Natural killer cell (primary cell): ENCODE data around the gene EFHD1. TPM values are rescaled to one million over a fixed set of nuclear protein-coding genes. Genes with fewer than 3 reads are reported as not detected.

ENCODE experiments used
- ATAC-seq, 3 donors: fragments of 150-1000 bp in 2 of 3; fragments of 200-7000 bp in 1 of 3; cut with Tn5 transposase; 1 replicate in 1 of 3; 2 replicates in 2 of 3; pipeline ENCODE4 v1.10.0; 2021; ENCODE audit warnings: mild to moderate bottlenecking in 2 of 3, moderate library complexity in 2 of 3
- DNase-seq, 2 donors: peaks; one replicate each; pipeline versions ENCODE4 v3.0.0 to v3.0.0-alpha.2; 2013 to 2021; ENCODE audit warnings: mixed read lengths in 1 of 2
- H3K27ac ChIP-seq: one replicate; pipeline ENCODE4 v1.5.1; 2013; ENCODE audit warnings: mild to moderate bottlenecking, low read length
- H3K27me3 ChIP-seq: one replicate; pipeline ENCODE4 v1.6.1; 2013; ENCODE audit warnings: low read length; ENCODE audit not compliant: control insufficient read depth, insufficient read depth
- H3K36me3 ChIP-seq: one replicate; pipeline ENCODE4 v1.6.1; 2013; ENCODE audit warnings: low read length; ENCODE audit not compliant: control insufficient read depth, insufficient read depth
- H3K4me1 ChIP-seq: one replicate; pipeline ENCODE4 v1.6.1; 2013; ENCODE audit warnings: low read length; ENCODE audit not compliant: control insufficient read depth, insufficient read depth
- H3K4me3 ChIP-seq: one replicate; pipeline ENCODE4 v1.5.1; 2013; ENCODE audit warnings: low read length
- H3K9me3 ChIP-seq: one replicate; pipeline ENCODE4 v1.6.1; 2013; ENCODE audit warnings: low read length; ENCODE audit not compliant: control insufficient read depth, insufficient read depth
- H3K27ac Mint-ChIP-seq, 2 donors: one replicate each; pipeline ENCODE4 v1.8.0; 2022; ENCODE audit warnings: mild to moderate bottlenecking in 2 of 2, mixed read lengths in 2 of 2, moderate library complexity in 1 of 2
- H3K27me3 Mint-ChIP-seq, 2 donors: one replicate each; pipeline ENCODE4 v1.8.0; 2022; ENCODE audit warnings: low read depth in 2 of 2, mixed read lengths in 2 of 2
- H3K36me3 Mint-ChIP-seq: one replicate; pipeline ENCODE4 v1.8.0; 2022; ENCODE audit warnings: mixed read lengths
- H3K4me1 Mint-ChIP-seq, 2 donors: one replicate each; pipeline ENCODE4 v1.8.0; 2022; ENCODE audit warnings: mixed read lengths in 2 of 2
- H3K4me3 Mint-ChIP-seq: one replicate; pipeline ENCODE4 v1.8.0; 2022; ENCODE audit warnings: mild to moderate bottlenecking, moderate library complexity, mixed read lengths
- H3K9me3 Mint-ChIP-seq, 2 donors: one replicate each; pipeline ENCODE4 v1.8.0; 2022; ENCODE audit warnings: mixed read lengths in 2 of 2
- CTCF ChIP-seq: fragments of 200-600 bp; IDR thresholded peaks from one replicate; pipeline ENCODE4 v1.8.0; 2022; ENCODE audit warnings: antibody characterized with exemption
- WGBS: methylation state at CpG from one replicate; pipeline ENCODE4 v1.1.7; 2013; ENCODE audit warnings: missing lambda C conversion rate; ENCODE audit not compliant: insufficient coverage; 5-methylcytosine and 5-hydroxymethylcytosine counted together
- intact Hi-C: fragments of 100-400 bp; cut with micrococcal nuclease; formaldehyde crosslinking; loops from one replicate; pipeline ENCODE4 v1.14.2; 2022
- total RNA-seq, 4 donors: library from RNA; stranded (reverse); fragments of 120-200 nt in 1 of 4; gene quantifications; one replicate each; pipeline versions ENCODE4 v1.2.3 to v1.2.4, GENCODE V29; 2013 to 2022

The EFHD1 gene
- total RNA-seq, 3 donors from 2014 or later (not counting 1 experiment from before 2014, with no cell fraction given): 0.58 TPM; not detected in 2

DNA sequence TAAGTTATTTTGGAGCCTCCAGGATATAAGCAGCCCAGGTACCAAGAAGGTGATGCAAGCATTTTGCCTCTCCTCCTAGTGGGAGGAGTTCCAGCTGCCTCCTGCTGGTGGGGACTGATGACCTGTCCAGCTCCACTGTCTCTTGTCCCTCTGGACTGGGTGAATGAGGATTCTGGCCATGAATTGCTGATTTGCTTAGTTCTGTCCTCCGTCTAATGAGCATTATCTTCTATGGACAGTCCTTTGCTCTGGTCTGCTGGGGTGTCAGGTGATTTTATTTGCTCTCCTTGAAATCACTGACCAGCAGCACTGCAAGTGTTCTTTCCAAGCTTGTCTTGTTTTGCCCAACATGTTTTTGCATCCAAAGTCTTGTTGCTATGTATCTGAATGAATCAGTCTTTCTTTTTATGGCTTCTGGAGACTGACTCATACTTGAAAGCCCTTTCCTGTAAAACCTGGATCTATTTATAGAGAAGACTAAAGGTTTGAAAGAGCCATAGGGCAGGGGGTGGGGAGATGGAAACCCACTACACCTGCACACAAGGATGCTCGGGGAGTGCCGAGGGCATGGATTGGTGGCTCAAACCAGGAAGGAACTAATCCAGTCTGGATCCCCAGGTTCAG, 40.5 kb upstream of the EFHD1 start:
- H3K27ac ChIP-seq: no peak overlapping the region
- no peaks in the 10 kb centered on the region for H3K4me1 ChIP-seq
- TF ChIP-seq CTCF: no peak
- Mint-ChIP-seq H3K36me3 (no peaks in the 10 kb centered on the region), H3K27me3 (no peaks in the 10 kb centered on the region), H3K4me3 (no peak overlapping the region), H3K9me3 (no peaks in the 10 kb centered on the region), H3K27ac (no peak overlapping the region), H3K4me1 (no peaks in the 10 kb centered on the region)
- H3K36me3 ChIP-seq: no peaks in the 10 kb centered on the region
- no peak overlapping the region for H3K4me3 ChIP-seq
- H3K27me3 ChIP-seq: no peaks in the 10 kb centered on the region
- no peak for DNase-seq
- intact Hi-C loops: no loop called here
- 86% methylated on average over 3 of the region's 3 CpGs for WGBS
- ATAC-seq: no peak
- no peaks in the 10 kb centered on the region for H3K9me3 ChIP-seq

DNA sequence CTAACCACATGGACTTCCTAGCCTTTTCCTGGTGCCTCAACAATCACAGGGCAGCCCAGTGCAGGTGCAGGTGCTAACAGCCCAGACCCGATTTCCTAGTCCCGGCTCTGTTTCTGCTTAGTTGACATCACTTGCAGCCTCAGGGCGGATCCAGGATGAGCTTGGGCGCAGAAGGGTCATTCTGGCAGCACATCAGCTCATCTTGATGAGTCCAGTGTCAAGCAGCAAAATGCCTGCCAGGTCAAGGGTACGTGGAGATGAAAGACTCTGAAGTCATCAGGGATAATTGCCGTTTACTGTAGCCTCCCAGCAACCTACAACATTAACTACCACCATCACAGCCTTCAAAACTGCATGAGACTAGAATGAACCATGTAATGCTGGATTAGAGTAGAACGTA, 39.4 kb upstream of the EFHD1 start:
- Histone ChIP-seq H3K9me3 (no peaks in the 10 kb centered on the region), H3K4me3 (no peak overlapping the region), H3K27ac (no peak overlapping the region), H3K27me3 (no peaks in the 10 kb centered on the region), H3K4me1 (no peaks in the 10 kb centered on the region), H3K36me3 (no peaks in the 10 kb centered on the region)
- no peak for TF ChIP-seq CTCF
- no peak for ATAC-seq
- H3K9me3 Mint-ChIP-seq: no peaks in the 10 kb centered on the region
- intact Hi-C loops: no loop called here
- no peak for DNase-seq
- no peak overlapping the region for H3K4me3 Mint-ChIP-seq
- no peaks in the 10 kb centered on the region for H3K36me3 Mint-ChIP-seq
- 82% methylated on average over 6 of the region's 7 CpGs for WGBS
- no peaks in the 10 kb centered on the region for H3K27me3 Mint-ChIP-seq
- no peaks in the 10 kb centered on the region for H3K4me1 Mint-ChIP-seq
- H3K27ac Mint-ChIP-seq: no peak overlapping the region

- Histone ChIP-seq H3K36me3 (no peaks in the 10 kb centered on the region), H3K9me3 (no peaks in the 10 kb centered on the region), H3K27ac (no peak overlapping the region), H3K4me3 (no peak overlapping the region), H3K4me1 (no peaks in the 10 kb centered on the region), H3K27me3 (no peaks in the 10 kb centered on the region)
- WGBS: 96% methylated on average over 6 of the region's 7 CpGs
- TF ChIP-seq CTCF: no peak
- DNase-seq (no peak), ATAC-seq (no peak)
- Mint-ChIP-seq H3K27ac (no peak overlapping the region), H3K4me1 (no peaks in the 10 kb centered on the region), H3K27me3 (no peaks in the 10 kb centered on the region), H3K4me3 (no peak overlapping the region), H3K9me3 (no peaks in the 10 kb centered on the region), H3K36me3 (no peaks in the 10 kb centered on the region)
- intact Hi-C loops: no loop called here
Measured at GRCh38 chr2:232597362-232598079, 35.9 kb upstream of the EFHD1 start.
